Measurements from ENCODE around the gene CA10.

Gene CA10

DNA sequence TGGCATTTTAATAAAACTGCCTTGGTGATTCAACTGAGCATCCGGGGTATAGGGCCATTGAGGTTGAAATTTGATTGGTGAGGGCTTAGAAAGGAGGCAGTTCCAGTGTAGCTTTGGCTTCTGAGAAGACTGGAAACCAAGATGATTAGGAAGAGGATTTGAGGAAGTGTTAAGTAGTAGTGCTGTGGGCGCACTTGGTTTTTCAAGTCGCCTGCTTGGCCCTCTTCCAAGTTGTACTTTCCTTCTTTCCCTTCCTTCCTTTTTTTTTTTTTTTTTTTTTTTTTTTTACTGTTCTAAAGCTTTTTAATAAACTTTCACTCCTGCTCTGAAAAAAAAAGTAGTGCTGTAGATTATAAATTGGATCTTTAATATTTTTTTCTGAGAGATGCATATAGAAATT, 577.6 kb downstream of the CA10 start:
- Histone ChIP-seq H3K27me3 (ENCODE audit: control insufficient read depth, insufficient read depth, low read length) (no peaks in the 10 kb centered on the region), H3K4me1 (ENCODE audit: control insufficient read depth, insufficient read depth, low read length) (no peaks in the 10 kb centered on the region), H3K36me3 (ENCODE audit: control insufficient read depth, insufficient read depth, low read length) (no peaks in the 10 kb centered on the region), H3K27ac (ENCODE audit: low read depth, low read length) (no peak overlapping the region), H3K9ac (ENCODE audit: low read length) (no peak overlapping the region), H3K9me3 (ENCODE audit: control insufficient read depth, insufficient read depth, low read depth, low read length) (no peaks in the 10 kb centered on the region), H3K4me3 (ENCODE audit: low read depth, low read length) (no peak overlapping the region)

Measured in HUES6 (cell line).